OCI-LY3 (cell line): ENCODE measurements around the gene RUNX2.
"Not testable (repeated sequence)": the region's sequence is repeated elsewhere in the genome, so short reads cannot be mapped to it uniquely, and the experiment has no call there.

ENCODE experiments used
- H2AFZ ChIP-seq: fragments of 200-600, 300-600 bp; shearing (Covaris generic); 2 replicates; pipeline ENCODE4 v1.6.0; 2014; ENCODE audit warnings: antibody characterized with exemption, low read depth, low read length
- H3K27ac ChIP-seq: fragments of 200-600, 300-600 bp; sonication (generic); 2 replicates; pipeline ENCODE4 v1.5.1; 2014; ENCODE audit warnings: mild to moderate bottlenecking, low read length, moderate library complexity, mixed read lengths
- H3K27me3 ChIP-seq: fragments of 200-600, 300-600 bp; sonication (generic); 2 replicates; pipeline ENCODE4 v1.6.1; 2014; ENCODE audit warnings: low read depth, low read length, mixed read lengths
- H3K36me3 ChIP-seq: fragments of 200-600, 300-600 bp; sonication (generic); replicated peaks from 2 replicates; pipeline ENCODE3; 2014; ENCODE audit warnings: low read depth, low read length, mixed read lengths
- H3K4me1 ChIP-seq: fragments of 300-600, 200-600 bp; sonication (generic); 2 replicates; pipeline ENCODE4 v1.6.1; 2014; ENCODE audit warnings: low read length, mixed read lengths
- H3K4me2 ChIP-seq: fragments of 200-600, 300-600 bp; sonication (generic); 2 replicates; pipeline ENCODE4 v1.6.1; 2014; ENCODE audit warnings: low read length, mixed read lengths
- H3K4me3 ChIP-seq: fragments of 300-600, 200-600 bp; sonication (generic); 2 replicates; pipeline ENCODE4 v1.5.1; 2014; ENCODE audit warnings: antibody characterized with exemption, mild to moderate bottlenecking, low read length, moderate library complexity
- H3K79me2 ChIP-seq: fragments of 300-600, 200-600 bp; shearing (Covaris generic); 2 replicates; pipeline ENCODE4 v1.6.1; 2014; ENCODE audit warnings: mild to moderate bottlenecking, low read length, mixed read lengths
- H3K9ac ChIP-seq: fragments of 300-600, 200-600 bp; shearing (Covaris generic); 2 replicates; pipeline ENCODE4 v1.6.0; 2014; ENCODE audit warnings: mild to moderate bottlenecking, low read length, moderate library complexity
- H3K9me3 ChIP-seq: fragments of 200-600, 300-600 bp; shearing (Covaris generic); 2 replicates; pipeline ENCODE4 v1.6.1; 2014; ENCODE audit warnings: low read length, mixed read lengths; ENCODE audit not compliant: insufficient read depth
- H4K20me1 ChIP-seq: fragments of 200-600, 300-600 bp; sonication (generic); 2 replicates; pipeline ENCODE4 v1.6.1; 2016; ENCODE audit warnings: low read length, mixed read lengths; ENCODE audit not compliant: insufficient read depth
- EZH2phosphoT487 ChIP-seq: fragments of 200-600 bp; shearing (Covaris generic); IDR thresholded peaks from 2 replicates; pipeline ENCODE4 v1.6.1; 2018; ENCODE audit warnings: antibody characterized with exemption, mixed run types, low read depth
- TF ChIP-seq, protein P1 (sequence below): fragments of 200-600, 300-600 bp; sonication (generic); IDR thresholded peaks from 2 replicates; pipeline ENCODE4 v1.5.1; 2014; ENCODE audit warnings: antibody characterized with exemption, low read length, low read depth

The RUNX2 gene

GRCh38 chr6:45557454-45557853 is 229.3 kb downstream of the RUNX2 start:
- Histone ChIP-seq H3K4me1 (peaks cover 4% of the 10 kb centered on the region; the same call in 1 of the 2 replicates), H3K4me2 (no peak overlapping the region), H3K79me2 (no peaks in the 10 kb centered on the region), H3K36me3 (no peaks in the 10 kb centered on the region), H3K4me3 (no peak overlapping the region), H3K27ac (no peak overlapping the region), H2AFZ (no peak overlapping the region), H4K20me1 (0 out of 2 replicates have a peak, but pooled peaks cover 6% of the 10 kb centered on the region), H3K27me3 (peaks cover 84% of the 10 kb centered on the region), H3K9me3 (no peaks in the 10 kb centered on the region), H3K9ac (no peak overlapping the region)
- TF ChIP-seq EZH2phosphoT487 = no peak
- TF ChIP-seq, protein P1, sequence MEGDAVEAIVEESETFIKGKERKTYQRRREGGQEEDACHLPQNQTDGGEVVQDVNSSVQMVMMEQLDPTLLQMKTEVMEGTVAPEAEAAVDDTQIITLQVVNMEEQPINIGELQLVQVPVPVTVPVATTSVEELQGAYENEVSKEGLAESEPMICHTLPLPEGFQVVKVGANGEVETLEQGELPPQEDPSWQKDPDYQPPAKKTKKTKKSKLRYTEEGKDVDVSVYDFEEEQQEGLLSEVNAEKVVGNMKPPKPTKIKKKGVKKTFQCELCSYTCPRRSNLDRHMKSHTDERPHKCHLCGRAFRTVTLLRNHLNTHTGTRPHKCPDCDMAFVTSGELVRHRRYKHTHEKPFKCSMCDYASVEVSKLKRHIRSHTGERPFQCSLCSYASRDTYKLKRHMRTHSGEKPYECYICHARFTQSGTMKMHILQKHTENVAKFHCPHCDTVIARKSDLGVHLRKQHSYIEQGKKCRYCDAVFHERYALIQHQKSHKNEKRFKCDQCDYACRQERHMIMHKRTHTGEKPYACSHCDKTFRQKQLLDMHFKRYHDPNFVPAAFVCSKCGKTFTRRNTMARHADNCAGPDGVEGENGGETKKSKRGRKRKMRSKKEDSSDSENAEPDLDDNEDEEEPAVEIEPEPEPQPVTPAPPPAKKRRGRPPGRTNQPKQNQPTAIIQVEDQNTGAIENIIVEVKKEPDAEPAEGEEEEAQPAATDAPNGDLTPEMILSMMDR = no peak

GRCh38 chr6:45558858-45559257 is 230.7 kb downstream of the RUNX2 start:
- Histone ChIP-seq H3K36me3 (no peaks in the 10 kb centered on the region), H3K27ac (no peak overlapping the region), H4K20me1 (no peaks in the 10 kb centered on the region), H3K79me2 (no peaks in the 10 kb centered on the region), H3K9me3 (no peaks in the 10 kb centered on the region), H3K9ac (no peak overlapping the region), H3K4me2 (no peak overlapping the region), H3K27me3 (peaks cover 84% of the 10 kb centered on the region), H3K4me3 (no peak overlapping the region), H2AFZ (no peak overlapping the region), H3K4me1 (peaks cover 4% of the 10 kb centered on the region; the same call in 1 of the 2 replicates)
- TF ChIP-seq, protein P1 = no peak
- TF ChIP-seq EZH2phosphoT487 = no peak

GRCh38 chr6:45560321-45560820 is 232.2 kb downstream of the RUNX2 start:
- peaks cover 84% of the 10 kb centered on the region for H3K27me3 ChIP-seq
- not testable (repeated sequence) for H3K27ac ChIP-seq, H3K36me3 ChIP-seq, H3K4me2 ChIP-seq, H3K4me3 ChIP-seq, H3K79me2 ChIP-seq, H2AFZ ChIP-seq, H3K4me1 ChIP-seq, H3K9me3 ChIP-seq, H3K9ac ChIP-seq, H4K20me1 ChIP-seq

GRCh38 chr6:45562171-45562570 is 234.0 kb downstream of the RUNX2 start:
- no peak overlapping the region for H3K4me2 ChIP-seq
- no peaks in the 10 kb centered on the region for H4K20me1 ChIP-seq
- H2AFZ ChIP-seq = no peak overlapping the region
- no peaks in the 10 kb centered on the region for H3K36me3 ChIP-seq
- H3K4me1 ChIP-seq = no peaks in the 10 kb centered on the region
- H3K9me3 ChIP-seq = no peaks in the 10 kb centered on the region
- H3K27me3 ChIP-seq = peaks cover 82% of the 10 kb centered on the region
- H3K4me3 ChIP-seq = no peak overlapping the region
- no peaks in the 10 kb centered on the region for H3K79me2 ChIP-seq
- no peak overlapping the region for H3K27ac ChIP-seq
- TF ChIP-seq, protein P1 = no peak
- no peak for TF ChIP-seq EZH2phosphoT487
- H3K9ac ChIP-seq = no peak overlapping the region

DNA sequence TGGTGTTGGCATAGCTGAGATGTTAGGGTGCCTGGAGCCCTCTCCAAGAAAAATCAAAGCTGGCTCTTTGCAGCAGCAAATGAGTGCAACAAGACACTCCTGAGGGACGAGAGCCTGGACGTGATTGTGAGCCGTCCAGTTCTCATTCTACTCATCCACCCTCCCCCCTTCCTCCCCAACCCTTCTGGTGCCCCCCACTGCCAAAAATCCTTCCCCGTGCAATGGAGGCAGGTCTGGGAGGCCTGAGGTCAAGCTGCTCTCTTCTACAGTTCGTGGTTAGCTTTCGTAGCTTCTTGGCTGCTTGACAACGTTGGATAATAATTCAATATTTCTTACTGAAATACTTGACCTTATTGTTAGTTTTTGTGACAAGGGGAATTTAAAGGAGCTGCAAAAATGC is 234.9 kb downstream of the RUNX2 start:
- H3K4me2 ChIP-seq = no peak overlapping the region
- TF ChIP-seq EZH2phosphoT487 = no peak
- TF ChIP-seq, protein P1 = no peak
- H3K4me3 ChIP-seq = no peak overlapping the region
- H4K20me1 ChIP-seq = no peaks in the 10 kb centered on the region
- H2AFZ ChIP-seq = no peak overlapping the region
- peaks cover 73% of the 10 kb centered on the region for H3K27me3 ChIP-seq
- H3K79me2 ChIP-seq = no peaks in the 10 kb centered on the region
- H3K9me3 ChIP-seq = no peaks in the 10 kb centered on the region
- no peaks in the 10 kb centered on the region for H3K4me1 ChIP-seq
- H3K36me3 ChIP-seq = no peaks in the 10 kb centered on the region
- no peak overlapping the region for H3K27ac ChIP-seq
- H3K9ac ChIP-seq = no peak overlapping the region
